ENCODE measurements around the gene PTPRK.

PTPRK gene

GRCh38 chr6:128239146-128239545, 281.3 kb downstream of the PTPRK start:
- DNase-seq: no peak

- no peak for DNase-seq
Measured at GRCh38 chr6:128238225-128238624, 282.2 kb downstream of the PTPRK start.

DNA sequence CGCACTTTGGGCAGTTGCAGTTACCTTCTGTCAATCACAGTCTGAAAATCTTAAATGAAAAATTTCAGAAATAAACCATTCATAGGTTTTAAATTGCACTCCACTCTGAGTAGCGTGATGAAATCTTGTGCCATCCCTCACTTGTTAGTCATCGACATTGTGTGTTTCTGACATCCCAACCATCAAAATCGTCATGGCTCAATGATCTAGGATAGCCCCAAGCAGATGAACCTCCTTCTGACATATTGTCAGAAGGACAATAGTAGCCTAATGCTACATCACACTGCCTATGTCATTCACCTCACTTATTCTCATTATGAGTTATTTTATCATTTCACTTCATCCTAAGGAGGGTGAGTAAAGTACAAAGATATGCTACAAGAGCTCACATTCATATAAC, 284.8 kb downstream of the PTPRK start:
- DNase-seq: no peak

- DNase-seq: no peak
Measured at GRCh38 chr6:128233531-128233930, 286.9 kb downstream of the PTPRK start.

- DNase-seq: no peak
Measured at GRCh38 chr6:128230267-128230989, 290.0 kb downstream of the PTPRK start.

DNA sequence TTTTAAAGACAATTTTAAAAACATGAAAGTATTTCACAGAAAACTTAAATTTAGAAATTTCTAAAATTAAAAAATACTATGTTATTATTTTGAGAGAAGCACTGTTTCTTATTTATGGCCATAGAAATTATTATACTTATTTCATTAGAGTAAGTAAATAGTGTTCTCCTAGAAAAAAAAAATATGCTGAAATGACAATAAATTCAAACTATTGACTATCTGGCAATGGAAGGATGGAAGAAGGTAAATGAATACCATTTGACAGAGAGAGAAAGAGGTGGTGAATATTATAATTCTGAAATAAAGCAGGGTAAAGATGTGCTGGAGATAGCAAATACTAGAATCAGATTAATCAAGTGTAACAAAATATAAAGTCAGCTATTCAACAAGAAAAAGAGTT, 294.8 kb downstream of the PTPRK start:
- no peak for DNase-seq

- no peak for DNase-seq
Measured at GRCh38 chr6:128216917-128217316, 303.5 kb downstream of the PTPRK start.

- DNase-seq: no peak
Measured at GRCh38 chr6:128209771-128210170, 310.6 kb downstream of the PTPRK start.

DNA sequence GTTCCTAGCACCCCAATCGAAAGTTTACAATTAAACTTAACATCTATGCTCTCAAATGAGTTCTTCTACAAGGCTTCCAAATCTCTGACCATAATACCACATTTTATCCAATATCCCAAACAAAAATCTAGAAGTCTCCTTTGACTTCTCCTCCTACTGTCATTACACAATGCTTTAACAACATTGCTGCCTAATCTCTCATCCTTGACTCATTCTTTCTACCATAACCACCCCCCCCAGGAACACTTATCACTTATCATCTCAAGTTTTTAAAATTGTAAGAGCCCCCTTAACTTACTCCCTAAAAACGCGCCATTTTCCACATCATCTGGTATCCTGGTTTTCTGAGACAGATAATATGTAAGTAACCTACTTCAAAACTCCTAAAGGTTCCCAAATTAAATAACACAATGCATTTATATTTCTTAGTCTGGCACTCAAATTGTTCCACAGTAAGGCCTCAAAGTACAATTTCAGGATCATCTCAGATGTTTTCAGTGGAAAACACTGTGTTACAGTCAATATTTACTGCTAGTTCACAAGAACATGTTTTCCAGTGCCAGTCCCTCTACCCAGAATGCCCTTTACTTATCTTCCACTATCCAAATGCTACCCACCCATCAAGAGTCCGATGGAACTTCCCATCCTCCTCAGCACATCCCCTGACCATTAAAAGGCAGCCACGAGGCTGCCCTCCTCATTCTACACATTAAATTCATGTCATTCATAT, 311.4 kb downstream of the PTPRK start:
- no peak for DNase-seq

- no peak for DNase-seq
Measured at GRCh38 chr6:128208078-128208477, 312.3 kb downstream of the PTPRK start.

GRCh38 chr6:128206610-128207426, 313.6 kb downstream of the PTPRK start:
- DNase-seq: no peak

DNA sequence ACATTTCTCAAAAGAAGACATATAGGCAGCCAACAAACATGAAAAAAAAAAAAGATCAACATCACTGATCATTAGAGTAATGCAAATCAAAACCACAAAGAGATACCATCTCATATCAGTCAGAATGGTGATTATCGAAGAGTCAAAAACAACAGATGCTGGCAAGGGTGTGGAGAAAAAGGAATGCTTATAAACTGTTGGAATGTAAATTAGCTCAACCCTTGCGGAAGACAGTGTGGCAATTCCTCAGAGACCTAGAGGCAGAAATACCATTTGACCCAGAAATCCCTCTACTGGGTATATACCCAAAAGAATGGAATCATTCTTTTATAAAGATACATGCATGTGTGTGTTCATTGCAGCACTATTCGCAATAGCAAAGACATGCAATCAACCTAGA, 315.8 kb downstream of the PTPRK start:
- no peak for DNase-seq

DNA sequence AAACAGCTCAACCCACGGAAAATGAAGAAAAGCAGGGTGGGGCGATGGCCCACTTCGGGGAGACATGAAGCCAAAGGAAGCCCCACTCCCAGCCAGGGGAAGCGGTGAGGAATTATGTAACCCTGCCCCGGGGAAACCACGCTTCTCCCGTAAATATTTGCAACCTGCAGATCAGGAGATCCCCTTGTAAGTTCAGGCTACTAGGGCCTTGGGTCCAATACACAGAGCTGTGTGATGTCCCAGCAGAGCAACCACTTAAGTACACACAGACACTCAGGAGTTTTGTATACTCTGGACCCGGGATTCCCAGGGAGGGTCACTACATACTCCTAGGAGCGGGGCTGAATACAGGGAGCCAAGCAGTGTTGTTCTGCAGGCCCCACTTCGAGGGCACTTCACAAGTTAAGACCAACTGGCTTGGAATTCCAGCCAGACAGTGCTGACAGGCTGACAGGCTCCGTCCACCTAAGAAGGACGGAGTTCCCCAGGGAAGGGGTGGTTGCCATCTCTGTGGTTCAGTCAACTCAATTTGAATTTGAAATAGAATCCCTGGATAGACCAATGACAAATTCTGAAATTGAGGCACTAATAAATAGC, 318.1 kb downstream of the PTPRK start:
- DNase-seq: no peak

DNA sequence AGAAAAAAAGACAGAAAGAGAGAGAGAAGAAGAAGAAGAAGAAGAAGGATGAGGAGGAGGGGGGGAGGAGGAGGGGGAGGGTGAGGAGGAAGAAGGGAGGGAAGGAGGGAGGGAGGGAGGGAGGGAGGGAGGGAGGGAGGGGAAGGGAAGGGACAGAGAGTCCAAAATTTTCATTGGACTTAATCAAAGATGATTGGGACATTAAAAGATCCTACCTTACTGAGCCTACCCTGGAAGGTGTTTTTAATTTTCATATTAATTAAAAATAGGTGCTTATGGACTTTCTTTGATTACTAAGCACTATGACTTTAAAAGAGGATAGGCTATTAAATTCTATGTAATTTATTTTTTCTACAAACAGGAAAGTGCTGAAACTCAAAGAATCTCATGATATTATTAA, 319.6 kb downstream of the PTPRK start:
- DNase-seq: no peak

GRCh38 chr6:128199461-128199860, 320.9 kb downstream of the PTPRK start:
- DNase-seq: no peak

GRCh38 chr6:128192972-128193371, 327.4 kb downstream of the PTPRK start:
- no peak for DNase-seq

- no peak for DNase-seq
Measured at GRCh38 chr6:128188678-128189077, 331.7 kb downstream of the PTPRK start.

DNA sequence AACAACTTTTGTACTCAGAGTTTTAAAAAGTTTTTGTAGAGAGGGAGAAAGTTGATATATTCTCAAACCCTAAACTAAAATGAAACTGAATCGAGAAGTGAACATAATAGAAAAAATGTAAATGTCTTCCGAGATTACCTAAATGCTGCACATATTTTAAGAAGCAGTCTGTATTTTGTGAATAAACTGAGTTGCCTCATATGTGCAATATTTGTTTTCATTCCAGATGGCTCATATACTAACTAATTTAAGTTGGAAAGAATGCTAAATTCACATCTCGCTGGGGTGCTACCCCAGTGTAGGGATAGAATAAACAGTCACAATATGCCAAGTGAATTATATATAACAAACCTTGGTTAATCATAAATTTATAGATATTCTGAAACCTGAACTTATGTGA, 333.7 kb downstream of the PTPRK start:
- DNase-seq: no peak

- DNase-seq: no peak
Measured at GRCh38 chr6:128179876-128180438, 340.4 kb downstream of the PTPRK start.

DNA sequence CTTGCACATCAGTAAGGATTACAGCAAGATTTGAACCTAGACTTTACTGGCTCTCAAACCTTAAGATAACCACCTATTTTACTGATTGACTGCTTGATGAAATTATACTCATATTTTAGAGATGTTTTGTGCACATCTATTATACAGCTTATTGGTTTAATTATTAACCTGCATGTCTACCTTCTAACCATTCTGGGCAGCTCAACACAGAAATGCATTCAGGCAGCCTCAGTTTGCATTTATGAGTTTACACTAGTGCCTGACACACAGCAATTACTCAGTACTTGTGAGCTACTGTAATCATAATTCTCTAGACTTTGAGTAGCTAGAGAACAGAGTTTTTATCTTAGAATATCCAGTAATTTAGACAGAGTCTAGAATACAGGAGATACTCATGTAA, 345.7 kb downstream of the PTPRK start:
- DNase-seq: no peak

DNA sequence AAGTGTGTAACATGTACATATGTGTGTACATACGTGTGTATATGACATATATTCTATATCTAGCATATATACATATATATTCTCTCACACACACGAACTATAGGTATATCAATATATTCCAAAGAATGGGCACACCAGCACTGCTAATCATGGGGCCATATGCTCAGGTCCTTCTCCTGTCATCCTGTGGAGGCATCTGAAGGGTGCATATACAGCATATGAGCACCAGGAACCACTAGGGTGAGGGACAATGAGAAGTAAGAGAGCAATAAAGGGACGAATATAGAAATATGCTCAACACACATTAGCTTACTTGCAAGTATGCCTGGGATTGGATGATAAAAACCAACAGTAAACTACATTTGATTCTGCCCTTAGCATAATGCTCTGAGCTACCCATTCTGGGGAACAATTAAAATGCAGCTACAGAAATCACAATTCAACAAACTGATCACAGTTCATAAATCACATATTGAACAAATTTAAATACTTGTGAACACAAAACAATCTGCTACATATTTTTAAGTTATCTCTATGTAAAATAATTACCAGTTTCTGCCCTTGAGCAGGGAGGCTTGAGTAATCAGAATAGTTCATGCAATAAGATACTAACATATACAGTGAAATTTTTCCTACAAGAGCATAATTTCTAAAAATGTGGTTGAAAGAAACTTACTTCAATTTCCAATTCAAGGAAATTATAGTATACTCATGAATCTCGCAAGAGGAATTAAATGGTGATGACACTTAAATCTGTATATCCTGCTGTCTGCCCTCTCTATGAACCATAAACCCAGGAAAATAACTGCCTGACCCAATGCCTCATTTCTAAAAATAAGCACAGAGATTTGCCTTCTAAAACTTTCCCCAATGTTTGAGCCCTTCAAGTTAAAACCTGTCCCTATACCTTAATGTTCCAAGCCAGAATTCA, 347.4 kb downstream of the PTPRK start:
- DNase-seq: no peak

- no peak for DNase-seq
Measured at GRCh38 chr6:128172081-128172480, 348.3 kb downstream of the PTPRK start.

Data from hematopoietic multipotent progenitor cell treated with erythropoietin and hydrocortisone succinate and interleukin-3 and kit ligand, for 6 days (in vitro differentiated cells).